ENCODE results near the gene GET3.

Gene GET3

DNA sequence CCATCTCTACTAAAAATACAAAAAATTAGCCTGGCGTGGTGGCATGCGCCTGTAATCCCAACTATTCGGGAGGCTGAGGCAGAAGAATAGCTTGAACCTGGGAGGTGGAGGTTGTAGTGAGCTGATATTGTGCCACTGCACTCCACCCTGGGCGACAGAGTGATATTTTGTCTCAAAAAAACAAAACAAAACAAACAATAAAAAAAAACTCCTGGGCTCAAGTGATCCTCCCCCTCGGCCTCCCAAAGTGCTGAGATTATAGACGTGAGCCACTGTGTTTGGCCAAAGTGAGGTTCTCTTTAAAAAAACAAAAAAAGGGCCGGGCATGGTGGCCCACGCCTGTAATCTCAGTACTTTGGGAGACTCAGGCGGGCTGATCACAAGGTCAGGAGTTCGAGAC lies 50.2 kb downstream of the GET3 start:
- TF ChIP-seq, protein P1, sequence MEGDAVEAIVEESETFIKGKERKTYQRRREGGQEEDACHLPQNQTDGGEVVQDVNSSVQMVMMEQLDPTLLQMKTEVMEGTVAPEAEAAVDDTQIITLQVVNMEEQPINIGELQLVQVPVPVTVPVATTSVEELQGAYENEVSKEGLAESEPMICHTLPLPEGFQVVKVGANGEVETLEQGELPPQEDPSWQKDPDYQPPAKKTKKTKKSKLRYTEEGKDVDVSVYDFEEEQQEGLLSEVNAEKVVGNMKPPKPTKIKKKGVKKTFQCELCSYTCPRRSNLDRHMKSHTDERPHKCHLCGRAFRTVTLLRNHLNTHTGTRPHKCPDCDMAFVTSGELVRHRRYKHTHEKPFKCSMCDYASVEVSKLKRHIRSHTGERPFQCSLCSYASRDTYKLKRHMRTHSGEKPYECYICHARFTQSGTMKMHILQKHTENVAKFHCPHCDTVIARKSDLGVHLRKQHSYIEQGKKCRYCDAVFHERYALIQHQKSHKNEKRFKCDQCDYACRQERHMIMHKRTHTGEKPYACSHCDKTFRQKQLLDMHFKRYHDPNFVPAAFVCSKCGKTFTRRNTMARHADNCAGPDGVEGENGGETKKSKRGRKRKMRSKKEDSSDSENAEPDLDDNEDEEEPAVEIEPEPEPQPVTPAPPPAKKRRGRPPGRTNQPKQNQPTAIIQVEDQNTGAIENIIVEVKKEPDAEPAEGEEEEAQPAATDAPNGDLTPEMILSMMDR (IDR thresholded peaks at IDR 0.05; ENCODE audit: extremely low read depth, insufficient read depth, missing control alignments) = no peak
- in situ Hi-C loops (cut with MboI; ENCODE audit: low pct_unique_long_range_greater_than_20kb, low sequenced_read_pairs, unreplicated experiment) = no loop called here
- DNase-seq (ENCODE audit: low spot score) = no peak

DNA sequence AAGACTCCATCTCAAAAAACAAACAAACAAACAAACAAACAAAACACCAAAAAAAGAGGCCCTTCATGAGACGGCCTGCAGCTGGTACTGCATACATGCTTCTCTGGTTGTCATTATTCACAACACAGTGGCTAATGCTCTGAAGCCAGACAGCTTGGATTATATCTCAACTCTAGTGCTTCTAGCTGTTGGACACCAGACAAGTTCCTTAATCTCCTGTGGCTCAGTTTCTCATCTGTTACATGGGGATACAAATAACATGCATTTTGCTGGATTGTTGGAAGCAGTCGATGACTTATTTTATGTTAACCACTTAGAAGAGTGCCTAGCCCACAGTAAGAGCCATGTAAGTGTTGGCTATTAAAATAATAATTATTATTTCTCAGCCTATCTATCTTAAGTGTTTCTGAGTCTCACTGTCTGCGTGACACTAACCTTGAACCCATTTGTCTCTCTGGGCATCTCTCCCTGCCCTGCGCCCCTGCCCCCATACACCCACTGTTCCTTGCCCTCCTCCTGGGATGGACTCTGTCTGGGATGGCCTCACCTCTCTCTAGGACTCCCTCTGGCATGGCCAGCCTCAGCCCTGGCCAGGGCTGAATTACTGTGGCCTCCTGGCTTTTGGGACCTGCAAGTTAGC lies 50.9 kb downstream of the GET3 start:
- TF ChIP-seq, protein P1 (IDR thresholded peaks at IDR 0.05; ENCODE audit: extremely low read depth, insufficient read depth, missing control alignments) = no peak
- in situ Hi-C loops (cut with MboI; ENCODE audit: low pct_unique_long_range_greater_than_20kb, low sequenced_read_pairs, unreplicated experiment) = no loop called here
- DNase-seq (ENCODE audit: low spot score) = no peak

DNA sequence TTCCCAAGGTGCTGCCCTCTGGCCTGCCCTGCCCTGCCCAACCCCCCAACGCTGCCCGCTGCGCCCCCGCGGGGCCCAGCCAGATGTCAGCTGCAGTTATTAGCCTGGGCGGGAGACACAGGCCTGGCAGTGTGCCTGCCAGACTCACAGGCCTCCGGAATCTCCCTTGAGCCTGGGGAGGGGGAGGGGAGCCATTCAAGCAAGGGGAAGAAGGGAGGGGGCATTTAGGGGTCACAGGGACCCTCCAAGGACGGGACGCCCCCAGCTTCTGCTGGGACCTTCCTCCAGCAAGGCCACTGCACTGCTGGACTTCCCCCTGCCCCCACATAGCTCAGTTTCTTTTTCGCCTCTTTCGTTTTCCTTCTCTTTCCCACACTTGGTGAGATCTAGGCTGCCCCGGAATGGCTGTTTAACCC lies 51.4 kb downstream of the GET3 start:
- TF ChIP-seq, protein P1 (IDR thresholded peaks at IDR 0.05; ENCODE audit: extremely low read depth, insufficient read depth, missing control alignments) = peak; percentile 7
- DNase-seq (ENCODE audit: low spot score) = peak; percentile 89
- in situ Hi-C loops (cut with MboI; ENCODE audit: low pct_unique_long_range_greater_than_20kb, low sequenced_read_pairs, unreplicated experiment) = no loop called here

DNA sequence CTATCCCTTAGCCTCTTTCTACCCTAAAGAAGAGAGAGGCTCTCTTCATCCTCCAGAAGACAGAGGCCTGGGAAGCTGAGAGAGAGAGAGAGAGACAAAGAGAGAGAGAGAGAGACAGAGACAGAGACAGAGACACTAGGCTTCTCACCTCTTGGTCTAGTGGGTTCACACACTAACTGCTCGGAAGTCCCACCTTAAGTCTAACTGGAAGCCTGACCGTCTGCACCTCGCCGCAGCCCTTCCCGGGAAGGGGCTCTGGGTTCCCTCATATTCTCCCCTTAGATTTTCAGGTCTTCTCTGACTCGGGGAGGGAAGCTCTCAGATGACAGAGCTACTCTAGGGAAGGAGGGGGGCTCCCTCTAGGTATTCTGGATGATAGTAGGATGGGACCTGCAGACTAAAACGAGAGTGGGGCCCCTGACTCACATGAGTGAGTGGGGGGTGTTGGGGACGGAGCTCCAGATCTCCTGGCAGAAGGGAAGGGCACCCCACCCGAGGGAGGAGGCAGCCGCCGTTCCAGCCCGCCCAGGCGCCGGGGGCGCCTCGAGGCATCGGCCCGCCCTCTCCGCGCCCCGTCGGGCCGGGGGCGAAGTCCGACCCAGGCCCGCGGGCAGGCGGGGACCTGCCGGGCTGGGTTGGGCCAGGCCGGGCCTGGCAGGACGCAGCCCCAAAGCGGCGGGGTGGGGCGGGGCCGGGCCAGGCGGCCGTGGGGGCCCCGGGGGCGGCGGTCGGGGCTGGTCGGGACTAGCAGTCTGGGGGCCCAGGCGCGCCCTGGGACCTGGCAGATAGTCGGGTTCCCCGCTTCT lies 52.0 kb downstream of the GET3 start:
- in situ Hi-C loops (cut with MboI; ENCODE audit: low pct_unique_long_range_greater_than_20kb, low sequenced_read_pairs, unreplicated experiment) = no loop called here
- DNase-seq (ENCODE audit: low spot score) = no peak
- TF ChIP-seq, protein P1 (IDR thresholded peaks at IDR 0.05; ENCODE audit: extremely low read depth, insufficient read depth, missing control alignments) = no peak

DNA sequence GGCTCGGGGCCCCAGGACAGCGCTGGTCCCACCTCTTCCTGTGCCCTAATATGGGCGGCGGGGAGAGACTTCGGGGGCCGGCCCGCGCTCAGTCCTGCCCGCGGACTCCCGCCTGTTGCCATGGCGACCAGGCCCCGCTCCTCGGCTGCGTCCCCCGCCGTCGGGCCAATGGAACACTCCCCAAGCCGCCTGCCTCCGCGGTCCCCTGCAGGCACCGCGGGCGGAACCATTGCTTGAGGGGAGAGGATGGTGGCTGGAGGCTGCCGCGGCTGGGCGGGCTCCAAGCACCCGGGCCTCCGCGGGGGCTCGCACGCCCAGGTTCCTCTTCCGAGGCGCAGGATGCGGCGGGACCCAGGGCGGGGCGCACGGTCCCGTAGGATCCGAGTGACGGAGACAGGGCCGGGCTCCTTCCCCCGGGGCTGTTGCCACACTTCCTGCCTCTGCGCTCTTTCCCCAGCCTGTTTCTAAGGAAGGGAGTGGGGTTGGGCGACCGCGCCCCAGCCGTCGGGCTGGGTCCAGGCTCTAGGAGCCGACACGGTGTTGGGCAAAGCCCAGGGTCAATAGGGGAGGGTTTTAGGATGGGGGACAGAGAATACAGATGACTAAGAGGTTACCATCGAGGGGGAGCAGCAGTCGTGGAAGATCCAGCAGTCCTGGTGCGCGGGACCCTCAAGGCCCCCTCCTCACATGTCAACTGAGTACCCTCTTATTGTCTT lies 52.8 kb downstream of the GET3 start:
- TF ChIP-seq, protein P1 (IDR thresholded peaks at IDR 0.05; ENCODE audit: extremely low read depth, insufficient read depth, missing control alignments) = no peak
- in situ Hi-C loops (cut with MboI; ENCODE audit: low pct_unique_long_range_greater_than_20kb, low sequenced_read_pairs, unreplicated experiment) = no loop called here
- DNase-seq (ENCODE audit: low spot score) = peak; percentile 98

DNA sequence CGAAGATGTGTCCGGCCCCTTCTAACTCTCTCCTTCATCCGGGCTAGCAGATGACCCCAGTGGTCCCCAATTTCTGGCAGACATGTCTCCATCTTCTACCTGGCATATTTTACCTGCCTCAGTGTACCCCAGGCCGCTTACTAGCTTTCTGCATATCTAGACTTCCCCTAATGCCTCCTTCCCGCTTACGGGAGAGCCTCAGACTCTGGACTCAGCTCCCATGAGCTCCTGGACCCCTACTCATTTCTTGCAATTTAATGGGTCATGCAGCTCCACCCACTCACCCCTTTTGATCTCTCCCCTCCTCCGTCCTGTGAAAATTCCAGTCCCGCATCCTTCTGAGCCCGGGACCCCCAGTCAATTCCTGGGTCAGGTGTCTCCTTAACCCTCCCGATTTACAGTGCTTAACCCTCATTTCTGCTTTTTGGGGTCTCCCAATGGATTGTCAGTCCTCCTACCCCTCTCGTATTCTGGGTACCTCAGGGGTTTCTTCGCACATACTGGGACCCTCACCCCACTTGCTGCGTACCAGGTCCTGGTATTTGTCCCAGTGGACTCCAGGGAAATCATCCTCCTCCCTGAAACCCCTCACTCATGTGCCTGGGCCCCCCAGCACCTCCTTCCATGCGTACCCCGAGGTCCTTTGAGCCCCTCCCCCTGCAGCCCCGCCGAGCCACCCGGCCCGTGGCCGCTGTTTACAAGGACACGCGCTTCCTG lies 53.5 kb downstream of the GET3 start:
- TF ChIP-seq, protein P1 (IDR thresholded peaks at IDR 0.05; ENCODE audit: extremely low read depth, insufficient read depth, missing control alignments) = no peak
- in situ Hi-C loops (cut with MboI; ENCODE audit: low pct_unique_long_range_greater_than_20kb, low sequenced_read_pairs, unreplicated experiment) = no loop called here
- DNase-seq (ENCODE audit: low spot score) = no peak
